GM18526 (cell line): Measurements from ENCODE around the gene RBM19.

Experiments
- POLR2A ChIP-seq: IDR thresholded peaks from 3 replicates; pipeline ENCODE4 v1.6.1; 2011; ENCODE audit not compliant: insufficient read length; ENCODE audit errors: extremely low read depth

Gene RBM19

GRCh38 chr12:113909776-113910420 is 56.2 kb downstream of the RBM19 start:
- no peak for TF ChIP-seq POLR2A

DNA sequence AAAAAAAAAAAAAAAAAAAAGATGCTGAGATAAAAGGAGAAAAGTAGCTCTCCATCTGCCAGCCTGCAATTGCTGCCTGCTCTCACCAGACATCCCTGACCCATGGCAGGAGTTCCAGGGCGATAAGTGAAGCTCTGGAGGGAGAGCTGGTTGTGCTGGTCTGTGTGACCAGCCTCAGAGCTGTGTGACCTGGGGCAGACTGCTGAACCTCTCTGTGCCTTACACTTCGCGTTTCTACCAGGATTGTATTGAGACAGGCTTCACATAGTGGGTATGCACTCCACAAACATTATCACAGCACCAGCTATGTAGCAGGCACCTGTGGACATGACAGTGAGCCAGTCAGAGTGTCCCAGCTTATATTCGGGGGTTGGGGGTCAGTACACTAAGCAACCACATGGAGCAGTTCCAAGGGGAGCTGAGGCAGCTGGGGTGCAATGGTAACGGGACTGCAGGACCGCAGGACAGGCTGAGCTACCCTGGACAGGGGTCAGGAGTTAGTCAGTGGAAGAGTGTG is 57.5 kb downstream of the RBM19 start:
- no peak for TF ChIP-seq POLR2A

DNA sequence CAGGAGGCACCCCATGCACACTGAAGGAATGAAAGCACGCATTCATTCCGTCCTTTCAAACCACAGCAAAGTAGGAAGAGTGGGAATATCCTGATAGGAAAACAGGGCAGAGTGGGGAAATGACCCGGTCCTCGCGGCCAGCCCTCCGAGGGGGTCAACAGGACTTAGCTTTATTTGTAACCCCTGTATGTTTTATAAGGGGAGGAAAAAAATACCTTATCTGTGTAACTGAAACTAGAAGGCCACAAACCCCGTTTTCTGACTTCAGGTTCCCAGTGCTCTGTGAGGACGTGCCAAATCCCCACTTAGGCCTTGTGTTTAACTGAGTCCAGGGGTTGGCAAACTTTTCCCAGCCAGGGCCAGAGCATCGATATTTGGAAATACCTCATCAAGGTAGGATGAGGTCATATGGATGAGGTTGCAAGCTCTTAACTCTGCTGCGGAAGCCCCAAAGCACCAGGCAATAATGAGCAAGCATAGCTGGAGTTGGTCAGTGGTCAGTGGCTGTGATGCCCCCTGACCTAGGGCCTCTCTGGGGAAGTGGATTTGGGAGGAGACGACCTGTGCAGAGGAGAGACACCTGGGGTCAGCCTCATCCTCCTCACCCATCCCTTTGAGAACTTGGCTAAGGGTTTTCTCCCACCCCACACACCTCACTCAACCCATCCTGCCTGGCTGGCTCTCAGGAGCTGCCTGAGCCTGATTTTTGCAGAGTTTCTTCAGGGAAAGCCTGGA is 58.5 kb downstream of the RBM19 start:
- no peak for TF ChIP-seq POLR2A

- no peak for TF ChIP-seq POLR2A
These were observed 59.5 kb downstream of the RBM19 start for GRCh38 chr12:113906411-113907200.

- TF ChIP-seq POLR2A: no peak
These were observed 60.3 kb downstream of the RBM19 start for GRCh38 chr12:113905829-113906228.

DNA sequence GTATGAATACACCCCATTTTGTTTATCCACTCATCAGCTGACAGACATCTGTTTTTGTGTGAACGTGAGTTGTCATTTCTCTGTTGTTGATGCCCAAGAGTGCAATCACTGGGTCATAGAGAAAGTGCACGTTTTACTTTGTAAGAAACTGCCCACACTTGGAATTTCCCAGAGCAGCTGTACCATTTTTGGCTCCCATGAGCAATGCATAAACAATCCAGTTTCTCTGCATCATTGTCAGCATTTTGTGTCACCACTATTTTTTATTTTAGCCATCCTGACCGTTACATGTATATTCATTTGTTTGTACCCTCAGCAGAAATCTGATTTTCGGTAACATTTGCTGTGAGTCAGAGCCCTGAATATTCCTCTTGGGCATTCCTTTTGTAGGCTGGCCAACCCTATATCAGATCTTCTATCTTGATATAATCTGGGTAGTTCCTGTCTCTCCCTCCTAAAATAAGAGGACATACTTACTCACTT is 62.7 kb downstream of the RBM19 start:
- no peak for TF ChIP-seq POLR2A

DNA sequence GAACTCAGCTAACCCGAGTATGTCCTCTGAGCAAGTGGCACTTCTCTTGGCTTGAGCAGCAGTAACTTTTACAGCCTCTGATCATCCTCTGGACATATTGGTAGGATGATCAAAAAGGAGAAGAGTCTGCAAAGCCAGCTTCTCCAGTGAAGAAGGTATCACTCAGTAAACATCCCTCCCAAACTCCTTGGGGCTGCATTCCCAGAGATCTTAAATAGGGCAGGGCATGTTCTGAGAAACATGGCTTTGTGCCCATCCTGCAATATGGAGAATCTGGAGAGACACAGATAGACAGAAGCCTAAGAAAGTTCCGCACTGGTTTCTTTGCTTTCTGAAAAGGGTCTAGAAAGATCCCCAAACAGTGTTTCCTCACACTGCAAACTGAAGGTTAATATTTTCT is 65.4 kb downstream of the RBM19 start:
- TF ChIP-seq POLR2A: no peak

DNA sequence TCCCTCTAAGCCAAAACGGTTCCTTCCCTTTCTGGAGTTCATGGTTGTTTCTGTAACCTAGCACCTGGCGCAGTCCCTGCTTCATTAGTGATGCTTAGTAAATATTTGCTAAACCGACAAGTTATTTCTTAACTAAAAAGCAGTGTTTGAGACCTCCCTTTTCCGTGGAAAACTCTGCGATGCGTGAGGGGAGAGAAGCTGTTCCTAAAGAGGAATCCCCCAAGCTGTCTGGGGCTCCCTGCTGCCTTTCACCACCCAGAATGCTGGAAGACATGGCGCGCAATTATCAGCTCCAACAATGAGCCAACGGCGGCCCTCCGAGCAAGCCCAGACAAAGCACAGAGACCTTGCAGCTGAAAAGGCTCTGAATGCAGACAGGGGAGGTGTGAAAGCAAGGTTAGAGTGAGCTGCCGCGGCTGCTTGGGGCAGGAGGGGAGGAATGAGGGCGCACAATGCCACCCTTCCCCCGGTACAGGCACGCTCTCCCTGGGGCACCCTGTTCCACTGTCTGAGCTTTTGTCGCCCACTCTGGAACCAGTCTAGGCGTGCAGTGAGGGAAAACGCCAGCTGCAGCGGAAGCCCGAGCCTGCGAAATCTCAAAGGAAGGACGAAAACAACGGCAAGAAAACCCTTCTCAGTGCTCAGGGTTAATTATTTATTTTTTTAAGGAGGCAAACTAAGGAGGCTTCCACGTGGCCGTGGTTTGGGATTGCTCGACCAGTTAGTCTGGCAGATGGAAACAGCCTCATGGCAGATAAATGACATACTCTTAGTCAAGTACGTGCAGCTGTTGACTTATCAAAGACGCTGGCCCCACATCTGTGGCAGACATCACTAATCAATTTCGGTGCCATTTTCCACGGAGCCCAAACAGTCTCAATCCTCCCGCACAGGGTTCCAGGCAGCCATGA is 66.3 kb downstream of the RBM19 start:
- no peak for TF ChIP-seq POLR2A

DNA sequence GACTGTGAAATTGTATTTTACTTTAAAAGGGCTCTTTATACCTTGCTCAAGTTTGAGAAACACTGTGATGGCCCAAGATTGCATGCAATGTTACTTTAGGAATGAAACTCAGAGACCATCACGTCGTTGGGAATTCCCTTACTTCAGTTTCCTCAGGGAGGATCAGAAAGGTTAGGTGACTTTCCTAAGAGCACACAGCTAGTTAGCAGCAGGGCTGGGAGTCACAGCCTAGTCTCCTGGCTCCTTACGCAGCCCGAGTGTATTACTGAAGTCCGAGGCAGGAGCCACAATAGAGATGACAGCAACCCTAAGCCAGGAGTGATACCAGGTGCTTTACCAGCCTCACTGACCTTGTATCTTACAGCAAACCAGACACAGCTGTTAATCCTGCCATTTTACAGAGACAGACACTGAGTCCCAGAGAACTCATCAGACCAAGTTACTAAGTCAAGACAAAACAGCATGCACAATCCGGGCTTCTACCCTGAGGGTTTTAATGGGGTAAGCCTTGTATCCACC is 67.0 kb downstream of the RBM19 start:
- TF ChIP-seq POLR2A: no peak

GRCh38 chr12:113898466-113898865 is 67.7 kb downstream of the RBM19 start:
- no peak for TF ChIP-seq POLR2A

- no peak for TF ChIP-seq POLR2A
These were observed 68.7 kb downstream of the RBM19 start for GRCh38 chr12:113897406-113897805.

DNA sequence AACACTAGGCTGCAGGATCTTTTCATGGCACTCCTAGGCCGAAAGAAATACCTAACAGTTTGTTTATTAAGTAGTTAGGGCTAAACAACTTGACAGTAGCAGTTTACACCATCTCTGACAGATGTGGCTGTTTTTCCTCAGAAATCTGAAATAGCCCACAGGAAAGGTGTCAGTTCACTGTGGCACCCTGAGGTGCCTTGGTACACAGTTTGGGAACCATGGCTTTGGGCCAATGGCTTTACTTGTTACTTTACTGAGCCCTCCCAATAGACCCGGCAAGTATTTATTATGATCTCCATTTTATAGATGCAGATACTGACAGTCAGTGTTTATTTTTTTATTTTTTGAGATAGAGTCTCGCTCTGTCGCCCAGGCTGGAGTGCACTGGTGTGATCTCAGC is 69.3 kb downstream of the RBM19 start:
- TF ChIP-seq POLR2A: no peak

DNA sequence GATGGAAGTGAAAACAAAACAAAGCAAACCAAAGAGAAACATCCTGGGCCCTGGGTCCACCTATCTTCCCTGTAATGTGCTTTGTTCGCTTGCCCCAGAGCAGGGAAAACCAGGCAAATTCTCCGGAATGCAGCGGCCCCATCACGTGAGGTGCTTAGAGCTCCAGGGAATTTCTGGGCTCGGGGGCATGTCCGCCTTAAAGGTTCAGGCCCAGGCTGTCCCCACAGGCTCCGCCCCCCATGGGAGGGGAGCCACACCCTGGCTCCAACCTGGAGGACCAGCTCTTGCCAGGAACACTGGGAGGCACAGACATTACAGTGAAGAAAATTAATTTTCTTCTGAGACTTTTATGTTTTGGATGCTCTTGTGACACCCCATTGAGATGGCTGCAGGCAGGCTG is 69.9 kb downstream of the RBM19 start:
- TF ChIP-seq POLR2A: no peak

DNA sequence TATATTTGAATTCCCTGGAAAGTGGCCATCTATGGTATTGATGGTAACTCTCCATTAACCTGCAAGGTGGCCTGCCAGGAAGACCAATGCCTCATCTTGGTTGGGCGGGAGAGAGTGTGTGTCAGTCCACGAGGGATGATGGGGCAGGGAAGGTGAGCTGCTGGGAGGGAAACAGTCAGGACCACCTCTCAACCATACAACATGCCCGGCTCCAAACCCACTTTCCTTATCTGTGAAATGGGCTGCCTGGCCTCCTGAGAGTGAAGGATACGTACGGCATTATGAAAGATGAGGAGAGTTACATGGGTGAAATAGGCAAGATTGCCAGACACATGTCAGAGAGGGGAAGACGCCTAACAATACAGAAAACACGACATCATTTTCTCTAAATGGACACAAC is 70.9 kb downstream of the RBM19 start:
- no peak for TF ChIP-seq POLR2A

- TF ChIP-seq POLR2A: no peak
These were observed 71.4 kb downstream of the RBM19 start for GRCh38 chr12:113894697-113895096.

DNA sequence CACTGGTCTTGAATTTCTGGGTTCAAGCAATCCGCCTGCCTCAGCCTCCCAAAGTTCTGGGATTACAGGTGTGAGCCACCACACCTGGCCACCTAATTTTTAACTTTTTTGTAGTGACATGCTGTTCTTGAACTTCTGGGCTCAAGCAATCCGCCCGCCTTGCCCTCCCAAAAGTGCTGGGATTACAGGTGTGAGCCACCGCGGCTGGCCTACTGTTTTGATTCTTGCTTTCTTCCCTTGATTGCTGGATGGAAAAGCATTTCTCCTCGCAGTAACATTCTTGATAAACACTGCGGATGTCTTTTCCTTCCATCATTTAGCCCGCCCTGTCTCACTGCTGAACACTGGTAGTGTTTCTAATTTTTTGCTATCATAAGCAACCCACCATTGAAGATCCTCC is 72.9 kb downstream of the RBM19 start:
- TF ChIP-seq POLR2A: no peak
